CD14-positive monocyte (primary cell): ENCODE data around the gene UBE2L5. TPM values are rescaled to one million over a fixed set of nuclear protein-coding genes. Genes with fewer than 3 reads are reported as not detected.

Source experiments
- DNase-seq, 3 donors: peaks; one replicate each; pipeline ENCODE4 v3.0.0-alpha.2; 2011 to 2022
- H2AFZ ChIP-seq: 2 replicates; pipeline ENCODE4 v1.6.0; 2012; ENCODE audit warnings: mild to moderate bottlenecking, low read depth, low read length, inconsistent platforms; ENCODE audit not compliant: insufficient read depth, poor library complexity, severe bottlenecking
- H3K27ac ChIP-seq, 2 donors: 1 replicate in 1 of 2; 2 replicates in 1 of 2; pipeline ENCODE4 v1.5.1; 2012 to 2013; ENCODE audit warnings: low read length in 2 of 2, control low read depth in 1 of 2, inconsistent platforms in 1 of 2, low read depth in 1 of 2, mild to moderate bottlenecking in 1 of 2
- H3K27me3 ChIP-seq, 2 donors: one replicate each; pipeline versions ENCODE4 v1.6.0 to v1.6.1; 2011 to 2013; ENCODE audit warnings: low read length in 2 of 2; ENCODE audit not compliant: control insufficient read depth in 2 of 2, insufficient read depth in 2 of 2
- H3K36me3 ChIP-seq, 2 donors: replicated peaks in 1 of 2; 1 replicate in 1 of 2; 2 replicates in 1 of 2; pipeline versions ENCODE4 v1.5.1 to v1.6.1; 2012 to 2013; ENCODE audit warnings: low read length in 2 of 2, control low read depth in 1 of 2, inconsistent platforms in 1 of 2, mild to moderate bottlenecking in 1 of 2; ENCODE audit not compliant: insufficient read depth in 2 of 2, control insufficient read depth in 1 of 2
- H3K4me1 ChIP-seq, 2 donors: 1 replicate in 1 of 2; 2 replicates in 1 of 2; pipeline versions ENCODE4 v1.5.1 to v1.6.1; 2012 to 2013; ENCODE audit warnings: low read length in 2 of 2, control low read depth in 1 of 2, inconsistent platforms in 1 of 2, mild to moderate bottlenecking in 1 of 2, moderate library complexity in 1 of 2; ENCODE audit not compliant: insufficient read depth in 2 of 2, control insufficient read depth in 1 of 2
- H3K4me2 ChIP-seq: replicated peaks from 2 replicates; pipeline ENCODE3; 2012; ENCODE audit warnings: low read length, moderate library complexity, mild to moderate bottlenecking; ENCODE audit not compliant: poor library complexity, severe bottlenecking; ENCODE audit errors: extremely low read depth
- H3K4me3 ChIP-seq, 3 experiments: fragments of 200-600 bp in 1 of 3; sonication (generic) in 1 of 3; replicated peaks in 1 of 3; 1 replicate in 2 of 3; 2 replicates in 1 of 3; pipeline ENCODE4 v1.5.1; 2011 to 2013; ENCODE audit warnings: low read length in 3 of 3, mild to moderate bottlenecking in 3 of 3, control low read depth in 2 of 3, low read depth in 2 of 3, inconsistent platforms in 1 of 3, moderate library complexity in 1 of 3
- H3K79me2 ChIP-seq: 2 replicates; pipeline ENCODE4 v1.6.0; 2012; ENCODE audit warnings: mild to moderate bottlenecking, control low read depth, inconsistent platforms, low read length, moderate library complexity; ENCODE audit not compliant: insufficient read depth
- H3K9ac ChIP-seq: 2 replicates; pipeline ENCODE4 v1.6.0; 2017; ENCODE audit warnings: low read length, mild to moderate bottlenecking; ENCODE audit not compliant: insufficient read depth, poor library complexity, severe bottlenecking
- H3K9me3 ChIP-seq, 2 donors: replicated peaks in 1 of 2; 1 replicate in 1 of 2; 2 replicates in 1 of 2; pipeline versions ENCODE4 v1.5.1 to v1.6.1; 2012 to 2013; ENCODE audit warnings: low read length in 2 of 2, control low read depth in 1 of 2; ENCODE audit not compliant: control insufficient read depth in 1 of 2, insufficient read depth in 1 of 2
- H4K20me1 ChIP-seq: 2 replicates; pipeline ENCODE4 v1.6.0; 2012; ENCODE audit warnings: mild to moderate bottlenecking, low read length, control low read depth, moderate library complexity; ENCODE audit not compliant: insufficient read depth
- H3K27ac Mint-ChIP-seq, 7 donors: one replicate each; pipeline ENCODE4 v1.8.0; 2020; ENCODE audit warnings: mild to moderate bottlenecking in 7 of 7, mixed read lengths in 7 of 7, moderate library complexity in 6 of 7, inconsistent platforms in 2 of 7
- H3K27me3 Mint-ChIP-seq, 3 donors: one replicate each; pipeline ENCODE4 v1.8.0; 2021 to 2022; ENCODE audit warnings: low read depth in 3 of 3, mild to moderate bottlenecking in 3 of 3, mixed read lengths in 3 of 3, moderate library complexity in 3 of 3, inconsistent platforms in 1 of 3
- H3K36me3 Mint-ChIP-seq, 2 donors: one replicate each; pipeline ENCODE4 v1.8.0; 2020; ENCODE audit warnings: mixed read lengths in 2 of 2, inconsistent platforms in 1 of 2, mild to moderate bottlenecking in 1 of 2
- H3K4me1 Mint-ChIP-seq: one replicate; pipeline ENCODE4 v1.8.0; 2020; ENCODE audit warnings: mild to moderate bottlenecking, mixed read lengths
- H3K4me3 Mint-ChIP-seq, 2 donors: one replicate each; pipeline ENCODE4 v1.8.0; 2020; ENCODE audit warnings: mild to moderate bottlenecking in 2 of 2, mixed read lengths in 2 of 2, moderate library complexity in 1 of 2
- H3K9me3 Mint-ChIP-seq, 7 donors: one replicate each; pipeline ENCODE4 v1.8.0; 2020 to 2022; ENCODE audit warnings: mixed read lengths in 7 of 7, mild to moderate bottlenecking in 6 of 7, moderate library complexity in 6 of 7, inconsistent platforms in 2 of 7
- WGBS: methylation state at CpG from one replicate; pipeline ENCODE4 v1.1.5; 2013; ENCODE audit warnings: missing lambda C conversion rate; ENCODE audit not compliant: insufficient coverage; 5-methylcytosine and 5-hydroxymethylcytosine counted together
- intact Hi-C, 2 donors: fragments of 100-400 bp; cut with micrococcal nuclease; formaldehyde crosslinking; loops; one replicate each; pipeline versions ENCODE4 v1.15.0 to v1.15.1; 2023
- polyA plus RNA-seq, 3 donors: library from polyadenylated mRNA; depleted of rRNA in 1 of 3; unstranded in 2 of 3; stranded (reverse) in 1 of 3; fragments of 300-500 nt in 2 of 3; fragments of >200 nt in 1 of 3; fragmentation: Illumina TruSeq in 2 of 3; gene quantifications; 1 replicate in 2 of 3; 2 replicates in 1 of 3; pipeline ENCODE4 v1.2.3, GENCODE V29; 2012 to 2021
- TF ChIP-seq, protein P1 (sequence below): fragments of 200-600 bp; IDR thresholded peaks from one replicate; pipeline ENCODE4 v1.8.0; 2022; ENCODE audit warnings: antibody characterized with exemption, mild to moderate bottlenecking

UBE2L5 gene
- polyA plus RNA-seq, 3 donors = not detected

DNA sequence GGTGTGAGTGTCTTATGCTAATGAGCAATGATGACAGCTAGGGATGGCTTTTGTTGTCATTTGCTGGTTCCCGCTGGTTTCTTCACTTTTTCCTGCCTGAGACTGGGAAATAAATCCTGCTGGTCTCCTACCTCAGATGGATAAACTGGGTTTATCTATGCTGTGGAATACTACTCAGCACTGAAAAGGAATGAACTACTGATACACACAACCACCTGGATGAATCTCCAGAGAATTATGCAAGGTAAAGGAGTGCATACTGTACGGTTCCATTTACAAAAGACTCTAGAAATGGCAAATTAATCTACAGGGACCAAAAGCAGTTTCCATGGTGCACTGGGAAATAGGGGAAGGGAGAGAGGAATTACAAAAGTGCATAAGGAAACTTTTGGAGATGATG lies 41.2 kb upstream of the UBE2L5 start:
- Mint-ChIP-seq H3K36me3 (no peaks in the 10 kb centered on the region), H3K4me3 (no peak overlapping the region), H3K9me3 (no peaks in the 10 kb centered on the region), H3K27ac (no peak overlapping the region), H3K4me1 (peaks cover 17% of the 10 kb centered on the region), H3K27me3 (peaks cover 0 to 4% (median 0%) of the 10 kb centered on the region in 3 donors)
- H2AFZ ChIP-seq = no peak overlapping the region
- no peak overlapping the region for H3K27ac ChIP-seq
- TF ChIP-seq, protein P1, sequence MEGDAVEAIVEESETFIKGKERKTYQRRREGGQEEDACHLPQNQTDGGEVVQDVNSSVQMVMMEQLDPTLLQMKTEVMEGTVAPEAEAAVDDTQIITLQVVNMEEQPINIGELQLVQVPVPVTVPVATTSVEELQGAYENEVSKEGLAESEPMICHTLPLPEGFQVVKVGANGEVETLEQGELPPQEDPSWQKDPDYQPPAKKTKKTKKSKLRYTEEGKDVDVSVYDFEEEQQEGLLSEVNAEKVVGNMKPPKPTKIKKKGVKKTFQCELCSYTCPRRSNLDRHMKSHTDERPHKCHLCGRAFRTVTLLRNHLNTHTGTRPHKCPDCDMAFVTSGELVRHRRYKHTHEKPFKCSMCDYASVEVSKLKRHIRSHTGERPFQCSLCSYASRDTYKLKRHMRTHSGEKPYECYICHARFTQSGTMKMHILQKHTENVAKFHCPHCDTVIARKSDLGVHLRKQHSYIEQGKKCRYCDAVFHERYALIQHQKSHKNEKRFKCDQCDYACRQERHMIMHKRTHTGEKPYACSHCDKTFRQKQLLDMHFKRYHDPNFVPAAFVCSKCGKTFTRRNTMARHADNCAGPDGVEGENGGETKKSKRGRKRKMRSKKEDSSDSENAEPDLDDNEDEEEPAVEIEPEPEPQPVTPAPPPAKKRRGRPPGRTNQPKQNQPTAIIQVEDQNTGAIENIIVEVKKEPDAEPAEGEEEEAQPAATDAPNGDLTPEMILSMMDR = no peak
- H3K27me3 ChIP-seq = no peaks in the 10 kb centered on the region
- no peak overlapping the region for H3K4me2 ChIP-seq
- no peak for DNase-seq
- no peaks in the 10 kb centered on the region for H3K36me3 ChIP-seq
- peaks cover 6 to 9% of the 10 kb centered on the region in 2 donors for H3K4me1 ChIP-seq
- H3K9ac ChIP-seq = no peak overlapping the region
- H3K79me2 ChIP-seq = no peaks in the 10 kb centered on the region
- H4K20me1 ChIP-seq = no peaks in the 10 kb centered on the region
- no peak overlapping the region for H3K4me3 ChIP-seq
- WGBS = no CpG with 5 or more reads among the region's 2 CpGs
- no peaks in the 10 kb centered on the region for H3K9me3 ChIP-seq
- intact Hi-C loops = no loop called here

GRCh38 chr13:30382836-30383525 lies 39.3 kb upstream of the UBE2L5 start:
- no peaks in the 10 kb centered on the region for H3K9me3 ChIP-seq
- intact Hi-C loops = no loop called here
- no peaks in the 10 kb centered on the region for H3K36me3 Mint-ChIP-seq
- H3K9ac ChIP-seq = no peak overlapping the region
- H3K27me3 Mint-ChIP-seq = peaks cover 0 to 4% (median 0%) of the 10 kb centered on the region in 3 donors
- no peaks in the 10 kb centered on the region for H3K36me3 ChIP-seq
- TF ChIP-seq, protein P1 = no peak
- no peak overlapping the region for H3K4me3 ChIP-seq
- no peaks in the 10 kb centered on the region for H3K79me2 ChIP-seq
- H3K4me1 ChIP-seq = peaks cover 6 to 7% of the 10 kb centered on the region in 2 donors
- no peak overlapping the region for H2AFZ ChIP-seq
- H3K9me3 Mint-ChIP-seq = no peaks in the 10 kb centered on the region
- 20% methylated on average over 3 of the region's 6 CpGs for WGBS
- H4K20me1 ChIP-seq = no peaks in the 10 kb centered on the region
- no peak overlapping the region for H3K27ac Mint-ChIP-seq
- no peaks in the 10 kb centered on the region for H3K27me3 ChIP-seq
- H3K4me1 Mint-ChIP-seq = peaks cover 12% of the 10 kb centered on the region
- no peak overlapping the region for H3K4me3 Mint-ChIP-seq
- DNase-seq = no peak
- H3K27ac ChIP-seq = no peak overlapping the region
- no peak overlapping the region for H3K4me2 ChIP-seq
